ENCODE results near the gene MLANA. TPM values are rescaled to one million over a fixed set of nuclear protein-coding genes. Genes with fewer than 3 reads are reported as not detected.

The MLANA gene
- total and polyA plus RNA-seq, 4 experiments from 2014 or later = 0.59 TPM; not detected in 3

DNA sequence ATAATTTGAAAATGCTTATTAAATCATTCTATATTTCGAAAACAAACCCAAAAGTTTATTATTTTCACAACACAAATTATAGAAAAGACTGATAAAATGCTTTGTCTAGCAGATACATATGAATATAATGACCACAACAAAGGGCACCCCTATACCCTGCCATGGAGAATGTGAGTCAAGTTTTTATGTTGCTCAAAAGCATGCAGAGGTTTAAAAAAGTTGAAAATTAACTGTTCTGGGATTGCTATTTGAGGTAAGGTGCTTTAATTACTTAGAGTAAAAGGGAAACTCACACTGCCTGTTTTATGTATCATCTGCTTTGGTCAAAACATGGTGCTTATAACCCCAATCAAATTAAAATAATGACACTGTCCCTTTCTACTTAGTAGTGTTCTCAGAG lies 41.0 kb downstream of the MLANA start:
- H3K9me3 ChIP-seq (ENCODE audit: control insufficient read depth in 1 of 2, low read length in 2 of 2) = no peaks in the 10 kb centered on the region
- H3K4me3 ChIP-seq (ENCODE audit: low read length in 2 of 2) = no peak overlapping the region
- Mint-ChIP-seq H3K4me3 (no peak overlapping the region), H3K4me1 (peaks cover 0 to 2% (median 0%) of the 10 kb centered on the region in 4 donors), H3K27me3 (no peaks in the 10 kb centered on the region), H3K9me3 (no peaks in the 10 kb centered on the region), H3K36me3 (peaks cover 15 to 19% of the 10 kb centered on the region in 2 donors), H3K27ac (no peak overlapping the region)
- DNase-seq = no peak
- H3K36me3 ChIP-seq (ENCODE audit: insufficient read depth, low read length) = no peaks in the 10 kb centered on the region
- ChIA-PET CTCF (ENCODE audit: partially characterized antibody) (no interaction called here), POLR2A (ENCODE audit: partially characterized antibody) (no interaction called here)
- H3K27ac ChIP-seq (ENCODE audit: low read depth, low read length) = no peak overlapping the region
- H3K27me3 ChIP-seq (ENCODE audit: insufficient read depth, low read length) = no peaks in the 10 kb centered on the region
- intact Hi-C loops (cut with micrococcal nuclease) = no loop called here
- no peaks in the 10 kb centered on the region for H3K4me1 ChIP-seq (ENCODE audit: insufficient read depth, low read length)

DNA sequence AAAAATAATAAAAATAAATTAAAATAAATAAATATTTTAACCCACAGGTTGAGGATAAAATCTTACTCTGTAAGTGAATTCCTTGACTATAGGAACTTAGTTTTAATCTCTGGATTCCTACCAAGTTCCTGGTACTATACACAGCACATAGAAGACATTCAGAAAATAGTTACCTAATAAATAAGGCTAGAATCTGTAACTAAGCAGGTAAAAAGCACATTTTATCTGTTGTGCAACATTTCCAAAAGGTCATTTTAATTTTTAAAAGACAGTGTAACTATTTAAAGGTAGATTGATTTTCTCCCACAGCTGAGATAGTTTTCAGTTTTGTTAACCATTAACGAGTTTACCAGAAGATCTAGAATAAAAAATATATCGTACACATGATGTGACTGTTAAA lies 47.8 kb downstream of the MLANA start:
- POLR2A ChIA-PET (ENCODE audit: partially characterized antibody) = no interaction called here
- H3K27ac ChIP-seq (ENCODE audit: low read depth, low read length) = no peak overlapping the region
- H3K27ac Mint-ChIP-seq = no peak overlapping the region
- H3K9me3 ChIP-seq (ENCODE audit: control insufficient read depth in 1 of 2, low read length in 2 of 2) = no peaks in the 10 kb centered on the region
- no peaks in the 10 kb centered on the region for H3K9me3 Mint-ChIP-seq
- H3K4me3 Mint-ChIP-seq = no peak overlapping the region
- H3K4me1 Mint-ChIP-seq = no peaks in the 10 kb centered on the region
- no peaks in the 10 kb centered on the region for H3K27me3 Mint-ChIP-seq
- no peaks in the 10 kb centered on the region for H3K36me3 ChIP-seq (ENCODE audit: insufficient read depth, low read length)
- no peak for DNase-seq
- H3K27me3 ChIP-seq (ENCODE audit: insufficient read depth, low read length) = no peaks in the 10 kb centered on the region
- intact Hi-C loops (cut with micrococcal nuclease) = no loop called here
- peaks cover 9 to 15% of the 10 kb centered on the region in 2 donors for H3K36me3 Mint-ChIP-seq
- no peaks in the 10 kb centered on the region for H3K4me1 ChIP-seq (ENCODE audit: insufficient read depth, low read length)
- CTCF ChIA-PET (ENCODE audit: partially characterized antibody) = no interaction called here
- H3K4me3 ChIP-seq (ENCODE audit: low read length in 2 of 2) = no peak overlapping the region

- POLR2A ChIA-PET (ENCODE audit: partially characterized antibody) = no interaction called here
Observed at GRCh38 chr9:5939530-5939929, 48.8 kb downstream of the MLANA start.

GRCh38 chr9:5941214-5941613 lies 50.5 kb downstream of the MLANA start:
- Histone ChIP-seq H3K9me3 (ENCODE audit: control insufficient read depth in 1 of 2, low read length in 2 of 2) (no peaks in the 10 kb centered on the region), H3K27me3 (ENCODE audit: insufficient read depth, low read length) (no peaks in the 10 kb centered on the region), H3K4me3 (ENCODE audit: low read length in 2 of 2) (no peak overlapping the region), H3K36me3 (ENCODE audit: insufficient read depth, low read length) (no peaks in the 10 kb centered on the region), H3K4me1 (ENCODE audit: insufficient read depth, low read length) (no peaks in the 10 kb centered on the region), H3K27ac (ENCODE audit: low read depth, low read length) (no peak overlapping the region)
- H3K27ac Mint-ChIP-seq = no peak overlapping the region
- peaks cover 0 to under 1% (median 0%) of the 10 kb centered on the region in 4 donors for H3K4me1 Mint-ChIP-seq
- no peak overlapping the region for H3K4me3 Mint-ChIP-seq
- intact Hi-C loops (cut with micrococcal nuclease) = no loop called here
- peaks cover 3 to 6% of the 10 kb centered on the region in 2 donors for H3K36me3 Mint-ChIP-seq
- no peaks in the 10 kb centered on the region for H3K9me3 Mint-ChIP-seq
- ChIA-PET CTCF (ENCODE audit: partially characterized antibody) (no interaction called here), POLR2A (ENCODE audit: partially characterized antibody) (interaction anchor here (0.6 kb wide), 1 partner anchor 74 kb away, joined by 5 read pairs; the partner anchor contains the start of gene RANBP6)
- no peak for DNase-seq
- no peaks in the 10 kb centered on the region for H3K27me3 Mint-ChIP-seq

More at GRCh38 chr9:5939530-5939929, 48.8 kb downstream of the MLANA start:
- Mint-ChIP-seq H3K27me3 (no peaks in the 10 kb centered on the region), H3K4me3 (no peak overlapping the region), H3K27ac (no peak overlapping the region), H3K9me3 (no peaks in the 10 kb centered on the region), H3K4me1 (no peaks in the 10 kb centered on the region), H3K36me3 (peaks cover 7 to 11% of the 10 kb centered on the region in 2 donors)
- H3K9me3 ChIP-seq (ENCODE audit: control insufficient read depth in 1 of 2, low read length in 2 of 2) = no peaks in the 10 kb centered on the region
- H3K27ac ChIP-seq (ENCODE audit: low read depth, low read length) = no peak overlapping the region
- H3K27me3 ChIP-seq (ENCODE audit: insufficient read depth, low read length) = no peaks in the 10 kb centered on the region
- CTCF ChIA-PET (ENCODE audit: partially characterized antibody) = no interaction called here
- no peak for DNase-seq
- no peaks in the 10 kb centered on the region for H3K36me3 ChIP-seq (ENCODE audit: insufficient read depth, low read length)
- H3K4me1 ChIP-seq (ENCODE audit: insufficient read depth, low read length) = no peaks in the 10 kb centered on the region
- intact Hi-C loops (cut with micrococcal nuclease) = no loop called here
- H3K4me3 ChIP-seq (ENCODE audit: low read length in 2 of 2) = no peak overlapping the region

- Histone ChIP-seq H3K4me1 (ENCODE audit: insufficient read depth, low read length) (peaks cover 23% of the 10 kb centered on the region), H3K27me3 (ENCODE audit: insufficient read depth, low read length) (no peaks in the 10 kb centered on the region), H3K36me3 (ENCODE audit: insufficient read depth, low read length) (no peaks in the 10 kb centered on the region), H3K4me3 (ENCODE audit: low read length in 2 of 2) (no peak overlapping the region), H3K9me3 (ENCODE audit: control insufficient read depth in 1 of 2, low read length in 2 of 2) (no peaks in the 10 kb centered on the region), H3K27ac (ENCODE audit: low read depth, low read length) (no peak overlapping the region)
- peaks cover 0 to 3% of the 10 kb centered on the region in 2 donors for H3K36me3 Mint-ChIP-seq
- POLR2A ChIA-PET (ENCODE audit: partially characterized antibody) = no interaction called here
- intact Hi-C loops (cut with micrococcal nuclease) = no loop called here
- H3K4me3 Mint-ChIP-seq = no peak overlapping the region
- H3K27ac Mint-ChIP-seq = no peak overlapping the region
- no peaks in the 10 kb centered on the region for H3K9me3 Mint-ChIP-seq
- CTCF ChIA-PET (ENCODE audit: partially characterized antibody) = no interaction called here
- no peaks in the 10 kb centered on the region for H3K27me3 Mint-ChIP-seq
- DNase-seq = no peak
- peaks cover 8 to 28% (median 14%) of the 10 kb centered on the region in 4 donors for H3K4me1 Mint-ChIP-seq
Observed at GRCh38 chr9:5945112-5945511, 54.4 kb downstream of the MLANA start.

DNA sequence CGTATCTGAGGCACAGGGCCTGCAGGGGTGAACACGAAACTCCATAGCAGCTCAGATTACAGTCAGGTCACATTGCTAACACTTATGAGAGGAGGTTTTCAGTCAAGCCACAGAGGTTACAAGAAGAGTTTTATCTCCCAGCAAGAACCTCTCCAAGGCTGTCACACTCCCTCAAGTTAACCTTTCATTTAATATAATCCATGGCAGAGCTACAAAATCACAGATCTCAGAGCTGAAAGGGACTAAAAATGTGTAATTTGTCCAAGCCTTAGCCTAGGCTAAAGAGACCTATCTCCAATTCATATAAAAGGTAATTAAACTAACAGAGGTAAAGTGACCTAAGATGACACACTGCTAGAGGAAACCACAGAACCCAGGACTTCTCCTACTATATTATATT lies 57.2 kb downstream of the MLANA start:
- Histone ChIP-seq H3K4me3 (ENCODE audit: low read length in 2 of 2) (no peak overlapping the region), H3K27me3 (ENCODE audit: insufficient read depth, low read length) (no peaks in the 10 kb centered on the region), H3K9me3 (ENCODE audit: control insufficient read depth in 1 of 2, low read length in 2 of 2) (no peaks in the 10 kb centered on the region), H3K27ac (ENCODE audit: low read depth, low read length) (no peak overlapping the region), H3K36me3 (ENCODE audit: insufficient read depth, low read length) (no peaks in the 10 kb centered on the region), H3K4me1 (ENCODE audit: insufficient read depth, low read length) (peaks cover 23% of the 10 kb centered on the region)
- Mint-ChIP-seq H3K4me3 (peak overlapping the region in 1 of 8 donors; percentile 39), H3K27me3 (no peaks in the 10 kb centered on the region), H3K9me3 (no peaks in the 10 kb centered on the region), H3K36me3 (no peaks in the 10 kb centered on the region), H3K4me1 (peaks cover 9 to 28% (median 14%) of the 10 kb centered on the region in 4 donors), H3K27ac (peak overlapping the region in 4 of 7 donors; percentile 19 to 53 (median 42))
- POLR2A ChIA-PET (ENCODE audit: partially characterized antibody) = interaction anchor here (1.6 to 2.3 kb wide), 2 partner anchors 60 to 115 kb away, joined by 4 to 8 read pairs; partner anchors contain the start of gene ERMP1
- CTCF ChIA-PET (ENCODE audit: partially characterized antibody) = interaction anchor here (0.5 to 2.4 kb wide), 2 partner anchors 19 to 115 kb away, joined by 3 to 6 read pairs; partner anchors contain the start of gene ERMP1
- no peak for DNase-seq
- intact Hi-C loops (cut with micrococcal nuclease) = loop anchor here (2.0 kb wide), 1 partner anchor 59 kb away; no protein-coding TSS in a partner anchor

DNA sequence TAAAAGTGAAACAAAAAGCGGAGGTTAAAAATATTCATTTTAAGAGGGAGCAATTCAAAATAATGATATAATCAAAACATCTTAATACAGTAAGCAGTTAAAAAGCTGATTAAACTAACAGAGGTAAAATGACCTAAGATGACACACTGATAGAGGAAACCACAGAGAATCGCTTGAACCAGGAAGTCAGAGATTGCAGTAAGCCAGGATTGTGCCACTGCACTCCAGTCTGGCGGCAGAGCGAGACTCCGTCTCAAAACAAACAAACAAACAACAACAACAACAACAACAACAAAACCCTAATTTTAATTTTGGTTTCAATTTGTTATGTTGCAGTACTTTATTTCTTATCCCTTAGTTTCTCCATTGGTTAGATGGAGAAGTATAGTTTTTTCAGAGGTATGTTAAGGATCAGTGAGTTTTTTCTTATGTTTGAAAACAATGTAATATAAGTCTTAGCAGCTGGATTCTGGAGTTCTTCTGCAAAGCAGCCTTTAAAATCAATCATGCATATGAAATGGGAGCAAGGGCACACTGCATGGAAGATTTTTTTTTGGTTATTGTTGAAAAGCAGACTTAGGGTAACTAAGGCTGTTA lies 58.5 kb downstream of the MLANA start:
- intact Hi-C loops (cut with micrococcal nuclease) = loop anchor here (2.0 kb wide), 1 partner anchor 58 kb away; no protein-coding TSS in a partner anchor
- H3K4me3 ChIP-seq (ENCODE audit: low read length in 2 of 2) = no peak overlapping the region
- no peaks in the 10 kb centered on the region for H3K36me3 ChIP-seq (ENCODE audit: insufficient read depth, low read length)
- Mint-ChIP-seq H3K9me3 (no peaks in the 10 kb centered on the region), H3K4me3 (peak overlapping the region; percentile 39 to 77 (median 68)), H3K36me3 (peaks cover 0 to 5% of the 10 kb centered on the region in 2 donors), H3K27ac (peak overlapping the region; percentile 31 to 68 (median 48)), H3K27me3 (no peaks in the 10 kb centered on the region), H3K4me1 (peaks cover 10 to 28% (median 16%) of the 10 kb centered on the region in 4 donors)
- CTCF ChIA-PET (ENCODE audit: partially characterized antibody) = interaction anchor here (2.4 kb wide), 1 partner anchor 117 kb away, joined by 6 read pairs; the partner anchor contains the start of gene ERMP1
- peaks cover 23% of the 10 kb centered on the region for H3K4me1 ChIP-seq (ENCODE audit: insufficient read depth, low read length)
- POLR2A ChIA-PET (ENCODE audit: partially characterized antibody) = interaction anchor here (0.6 to 2.3 kb wide), 3 partner anchors 59 to 1107 kb away, joined by 3 to 8 read pairs (median 4); a partner anchor contains a TSS
- H3K27me3 ChIP-seq (ENCODE audit: insufficient read depth, low read length) = no peaks in the 10 kb centered on the region
- H3K9me3 ChIP-seq (ENCODE audit: control insufficient read depth in 1 of 2, low read length in 2 of 2) = no peaks in the 10 kb centered on the region
- peak; percentile 32 to 50 (median 41) for DNase-seq
- H3K27ac ChIP-seq (ENCODE audit: low read depth, low read length) = peak overlapping the region; percentile 9
